ENCODE measurements around the gene CORIN. TPM values are rescaled to one million over a fixed set of nuclear protein-coding genes. Genes with fewer than 3 reads are reported as not detected.

The CORIN gene
- polyA plus RNA-seq, 1 donor (not counting 4 experiments of a cell fraction or from before 2014, with no cell fraction given) = 0.14 TPM

Small RNA genes lying within 50 kb of the gene (small RNA-seq; reads per million reads assigned to genes)
- gene MIR8053 (ENCODE audit: insufficient read length in 3 of 3, low read depth in 3 of 3, low replicate concordance in 1 of 3) = 0 reads per million in 3 experiments

Other genes starting within 250 kb of the CORIN start
- gene NFXL1, start 76.5 kb upstream of the CORIN start, polyA plus RNA-seq = 12.3 to 16.5 TPM (median 12.5 TPM) in 3 replicates
- gene CNGA1, start 178.6 kb upstream of the CORIN start, polyA plus RNA-seq = 0.58 to 0.89 TPM (median 0.85 TPM) in 3 replicates
- 14.0 to 21.4 TPM (median 18.9 TPM) in 3 replicates for gene NIPAL1, start 178.7 kb upstream of the CORIN start, polyA plus RNA-seq

All from keratinocyte (primary cell).